B cell (primary cell): ENCODE data around the gene WDHD1. TPM values are rescaled to one million over a fixed set of nuclear protein-coding genes. Genes with fewer than 3 reads are reported as not detected.

Experiments
- ATAC-seq: fragments of 200-7000 bp; cut with Tn5 transposase; one replicate; pipeline ENCODE4 v1.10.0; 2021; ENCODE audit warnings: low read depth, mild to moderate bottlenecking, moderate number of reproducible peaks, moderate library complexity
- CTCF ChIA-PET: fragments of 350-600 bp; sonication (Branson Sonifier 250); formaldehyde crosslinking; loops from one replicate; lab custom pipeline; 2021; ENCODE audit warnings: antibody characterized with exemption, inconsistent platforms; lab: Charles Lee
- POLR2A ChIA-PET: fragments of 350-600 bp; sonication (Branson Sonifier 250); formaldehyde crosslinking; loops from one replicate; lab custom pipeline; 2021; ENCODE audit warnings: antibody characterized with exemption; lab: Charles Lee
- DNase-seq: peaks from one replicate; pipeline ENCODE4 v3.0.0; 2013
- H2AFZ ChIP-seq: 2 replicates; pipeline ENCODE4 v1.6.1; 2012; ENCODE audit warnings: mild to moderate bottlenecking, low read depth, low read length; ENCODE audit not compliant: insufficient read depth, poor library complexity, severe bottlenecking
- H3K27ac ChIP-seq, 2 donors: 1 replicate in 1 of 2; 2 replicates in 1 of 2; pipeline ENCODE4 v1.5.1; 2012 to 2013; ENCODE audit warnings: low read length in 2 of 2, mild to moderate bottlenecking in 2 of 2, moderate library complexity in 1 of 2
- H3K27me3 ChIP-seq, 4 experiments: fragments of 200-600 bp in 1 of 4; sonication (generic) in 1 of 4; replicated peaks in 1 of 4; 1 replicate in 2 of 4; 2 replicates in 2 of 4; pipeline versions ENCODE4 v1.6.1 to v1.7.0; 2013 to 2016; ENCODE audit warnings: low read length in 3 of 4, mild to moderate bottlenecking in 2 of 4, mixed read lengths in 1 of 4, moderate library complexity in 1 of 4; ENCODE audit not compliant: insufficient read depth in 4 of 4, control insufficient read depth in 3 of 4; ENCODE audit errors: control extremely low read depth in 1 of 4
- H3K36me3 ChIP-seq, 2 experiments: replicated peaks in 1 of 2; 1 replicate in 1 of 2; 2 replicates in 1 of 2; pipeline versions ENCODE4 v1.6.1 to v1.7.1; 2013; ENCODE audit warnings: low read length in 1 of 2; ENCODE audit not compliant: insufficient read depth in 2 of 2, control insufficient read depth in 1 of 2; ENCODE audit errors: control extremely low read depth in 1 of 2, extremely low read depth in 1 of 2
- H3K4me1 ChIP-seq, 2 donors: fragments of 200-600 bp in 1 of 2; sonication (generic) in 1 of 2; 1 replicate in 1 of 2; 2 replicates in 1 of 2; pipeline versions ENCODE4 v1.5.1 to v1.6.1; 2013 to 2017; ENCODE audit warnings: low read length in 2 of 2; ENCODE audit not compliant: control insufficient read depth in 2 of 2, insufficient read depth in 2 of 2
- H3K4me2 ChIP-seq: replicated peaks from 2 replicates; pipeline ENCODE3; 2012; ENCODE audit warnings: mild to moderate bottlenecking, low read depth, low read length; ENCODE audit not compliant: poor library complexity, severe bottlenecking
- H3K4me3 ChIP-seq, 5 experiments: fragments of 200-600 bp in 1 of 5; sonication (generic) in 1 of 5; 1 replicate in 3 of 5; 2 replicates in 2 of 5; pipeline versions ENCODE4 v1.5.1 to v1.7.0; 2011 to 2016; ENCODE audit warnings: low read length in 4 of 5, mild to moderate bottlenecking in 4 of 5, low read depth in 2 of 5, control low read depth in 1 of 5, moderate library complexity in 1 of 5; ENCODE audit not compliant: insufficient read depth in 1 of 5; ENCODE audit errors: control extremely low read depth in 1 of 5, extremely low read depth in 1 of 5
- H3K79me2 ChIP-seq: fragments of 200-600 bp; sonication (generic); one replicate; pipeline ENCODE4 v1.6.0; 2016; ENCODE audit warnings: low read length; ENCODE audit not compliant: control insufficient read depth, insufficient read depth
- H3K9ac ChIP-seq: fragments of 200-600 bp; sonication (generic); 2 replicates; pipeline ENCODE4 v1.6.1; 2017; ENCODE audit warnings: mild to moderate bottlenecking, low read length, moderate library complexity
- H3K9me3 ChIP-seq, 3 donors: one replicate each; pipeline versions ENCODE4 v1.6.1 to v1.7.1; 2013; ENCODE audit warnings: low read length in 2 of 3; ENCODE audit not compliant: control insufficient read depth in 2 of 3, insufficient read depth in 1 of 3; ENCODE audit errors: control extremely low read depth in 1 of 3
- H4K20me1 ChIP-seq: 2 replicates; pipeline ENCODE4 v1.6.0; 2012; ENCODE audit warnings: mild to moderate bottlenecking, low read length; ENCODE audit not compliant: insufficient read depth, control insufficient read depth, poor library complexity, severe bottlenecking
- H3K27ac Mint-ChIP-seq: one replicate; pipeline ENCODE4 v1.8.0; 2021; ENCODE audit warnings: mixed read lengths
- H3K27me3 Mint-ChIP-seq: one replicate; pipeline ENCODE4 v1.8.0; 2021; ENCODE audit warnings: mixed read lengths
- H3K4me1 Mint-ChIP-seq: one replicate; pipeline ENCODE4 v1.8.0; 2021; ENCODE audit warnings: mixed read lengths
- H3K4me3 Mint-ChIP-seq: one replicate; pipeline ENCODE4 v1.8.0; 2021; ENCODE audit warnings: mixed read lengths
- H3K9me3 Mint-ChIP-seq: one replicate; pipeline ENCODE4 v1.8.0; 2022; ENCODE audit warnings: mixed read lengths; ENCODE audit not compliant: insufficient read depth
- EZH2 ChIP-seq: IDR thresholded peaks from 2 replicates; pipeline ENCODE4 v1.6.1; 2012; ENCODE audit warnings: borderline replicate concordance, low read depth, mild to moderate bottlenecking, moderate library complexity, low read length; ENCODE audit not compliant: insufficient read depth, poor library complexity, severe bottlenecking
- WGBS: methylation state at CpG from one replicate; pipeline ENCODE4 v1.1.5; 2013; ENCODE audit warnings: missing lambda C conversion rate; ENCODE audit not compliant: insufficient coverage; 5-methylcytosine and 5-hydroxymethylcytosine counted together
- intact Hi-C: fragments of 100-400 bp; cut with micrococcal nuclease; formaldehyde crosslinking; loops from one replicate; pipeline ENCODE4 v1.10.0; 2022
- polyA plus RNA-seq: library from polyadenylated mRNA; depleted of rRNA; stranded (reverse); fragments of >200 nt; gene quantifications from 2 replicates; pipeline ENCODE4 v1.2.3, GENCODE V29; 2012
- total RNA-seq, 2 donors: library from RNA; stranded (reverse); fragments of 120-200 nt in 1 of 2; gene quantifications; 1 replicate in 1 of 2; 2 replicates in 1 of 2; pipeline versions ENCODE4 v1.2.3 to v1.2.4, GENCODE V29; 2013 to 2022
- TF ChIP-seq, protein P1 (sequence below): fragments of 200-600 bp; IDR thresholded peaks from one replicate; pipeline ENCODE4 v1.8.0; 2022; ENCODE audit warnings: antibody characterized with exemption, mild to moderate bottlenecking

The WDHD1 gene
- total and polyA plus RNA-seq, 2 donors (not counting 1 experiment from before 2014, with no cell fraction given): 0.61 to 6.5 TPM

DNA sequence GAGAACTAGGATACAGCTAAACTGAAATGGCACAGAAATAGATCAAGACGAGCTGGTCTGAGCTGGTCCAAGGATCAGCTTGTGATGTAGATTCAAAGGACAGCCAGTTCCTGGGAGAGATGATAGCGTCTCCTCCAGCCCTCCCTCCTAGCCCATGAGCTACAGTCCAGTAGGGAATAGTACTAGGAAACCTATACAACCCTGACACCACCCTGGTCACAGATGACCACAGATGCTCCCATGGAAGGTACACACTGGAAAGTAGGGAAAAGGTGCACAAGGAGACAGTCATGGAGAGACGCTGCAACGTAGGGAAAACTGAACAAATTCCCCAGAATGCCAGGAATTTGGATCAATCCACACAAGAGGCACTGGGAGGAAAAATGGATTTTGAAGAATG lies 131.2 kb downstream of the WDHD1 start:
- Histone ChIP-seq H3K4me1 (peaks cover 6 to 12% of the 10 kb centered on the region in 2 donors), H3K79me2 (peaks cover 31% of the 10 kb centered on the region), H3K36me3 (no peaks in the 10 kb centered on the region), H3K4me2 (no peak overlapping the region), H3K4me3 (no peak overlapping the region), H3K27me3 (no peaks in the 10 kb centered on the region), H4K20me1 (peaks cover 10% of the 10 kb centered on the region), H2AFZ (no peak overlapping the region), H3K27ac (no peak overlapping the region), H3K9me3 (no peaks in the 10 kb centered on the region), H3K9ac (no peak overlapping the region)
- intact Hi-C loops: loop anchor here (10.0 kb wide), 1 partner anchor 91 kb away; no protein-coding TSS in a partner anchor
- H3K27ac Mint-ChIP-seq: no peak overlapping the region
- ATAC-seq (no peak), DNase-seq (no peak)
- no peaks in the 10 kb centered on the region for H3K27me3 Mint-ChIP-seq
- TF ChIP-seq, protein P1, sequence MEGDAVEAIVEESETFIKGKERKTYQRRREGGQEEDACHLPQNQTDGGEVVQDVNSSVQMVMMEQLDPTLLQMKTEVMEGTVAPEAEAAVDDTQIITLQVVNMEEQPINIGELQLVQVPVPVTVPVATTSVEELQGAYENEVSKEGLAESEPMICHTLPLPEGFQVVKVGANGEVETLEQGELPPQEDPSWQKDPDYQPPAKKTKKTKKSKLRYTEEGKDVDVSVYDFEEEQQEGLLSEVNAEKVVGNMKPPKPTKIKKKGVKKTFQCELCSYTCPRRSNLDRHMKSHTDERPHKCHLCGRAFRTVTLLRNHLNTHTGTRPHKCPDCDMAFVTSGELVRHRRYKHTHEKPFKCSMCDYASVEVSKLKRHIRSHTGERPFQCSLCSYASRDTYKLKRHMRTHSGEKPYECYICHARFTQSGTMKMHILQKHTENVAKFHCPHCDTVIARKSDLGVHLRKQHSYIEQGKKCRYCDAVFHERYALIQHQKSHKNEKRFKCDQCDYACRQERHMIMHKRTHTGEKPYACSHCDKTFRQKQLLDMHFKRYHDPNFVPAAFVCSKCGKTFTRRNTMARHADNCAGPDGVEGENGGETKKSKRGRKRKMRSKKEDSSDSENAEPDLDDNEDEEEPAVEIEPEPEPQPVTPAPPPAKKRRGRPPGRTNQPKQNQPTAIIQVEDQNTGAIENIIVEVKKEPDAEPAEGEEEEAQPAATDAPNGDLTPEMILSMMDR: no peak
- TF ChIP-seq EZH2: no peak
- POLR2A ChIA-PET: no interaction called here
- peaks cover 16% of the 10 kb centered on the region for H3K4me1 Mint-ChIP-seq
- H3K4me3 Mint-ChIP-seq: no peak overlapping the region
- 83% methylated on average over 1 of the region's 4 CpGs for WGBS
- H3K9me3 Mint-ChIP-seq: no peaks in the 10 kb centered on the region
- CTCF ChIA-PET: interaction anchor here (4.3 kb wide), 1 partner anchor 8 kb away, joined by 20 read pairs; the partner anchor contains the start of gene GCH1

DNA sequence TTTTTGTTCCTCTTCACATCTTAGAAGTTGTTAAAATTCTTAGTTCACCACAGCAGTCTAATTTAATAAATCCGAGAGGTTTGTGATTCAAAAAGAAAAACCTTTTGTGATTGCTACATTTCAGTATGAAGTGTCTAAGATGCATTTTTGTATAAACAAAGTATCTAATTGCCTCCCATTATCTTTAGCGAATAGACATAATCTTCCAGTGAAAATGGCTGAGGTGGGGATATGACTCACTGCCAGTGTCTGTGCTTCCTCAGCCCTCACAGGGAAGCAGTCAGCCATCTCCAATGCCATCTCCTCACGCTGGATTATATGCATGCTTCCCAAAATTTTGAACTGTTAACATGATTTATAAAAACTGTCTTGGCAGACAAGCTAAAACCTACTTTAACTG lies 131.9 kb downstream of the WDHD1 start:
- peaks cover 26% of the 10 kb centered on the region for H3K79me2 ChIP-seq
- Mint-ChIP-seq H3K4me3 (no peak overlapping the region), H3K27me3 (no peaks in the 10 kb centered on the region), H3K9me3 (no peaks in the 10 kb centered on the region), H3K4me1 (peaks cover 15% of the 10 kb centered on the region), H3K27ac (no peak overlapping the region)
- H3K9me3 ChIP-seq: no peaks in the 10 kb centered on the region
- ChIA-PET CTCF (interaction anchor here (2.6 to 4.3 kb wide), 2 partner anchors 8 to 13 kb away, joined by 14 to 20 read pairs; partner anchors contain the start of gene GCH1), POLR2A (no interaction called here)
- intact Hi-C loops: loop anchor here (10.0 kb wide), 1 partner anchor 90 kb away; no protein-coding TSS in a partner anchor
- no peak overlapping the region for H3K4me2 ChIP-seq
- ATAC-seq: no peak
- WGBS: 60% methylated on average over 1 of the region's 3 CpGs
- no peak overlapping the region for H3K4me3 ChIP-seq
- H3K9ac ChIP-seq: no peak overlapping the region
- H3K27me3 ChIP-seq: no peaks in the 10 kb centered on the region
- H3K36me3 ChIP-seq: no peaks in the 10 kb centered on the region
- DNase-seq: no peak
- peaks cover 10% of the 10 kb centered on the region for H4K20me1 ChIP-seq
- H2AFZ ChIP-seq: no peak overlapping the region
- TF ChIP-seq EZH2: no peak
- TF ChIP-seq, protein P1: no peak
- peaks cover 5 to 10% of the 10 kb centered on the region in 2 donors for H3K4me1 ChIP-seq
- H3K27ac ChIP-seq: no peak overlapping the region
